Keratinocyte (primary cell): ENCODE measurements around the gene NR5A1.

ENCODE experiments used
- EZH2 ChIP-seq: IDR thresholded peaks from one replicate; pipeline ENCODE4 v1.6.1; 2012; ENCODE audit warnings: inconsistent platforms, mild to moderate bottlenecking, low read length, moderate library complexity
- TF ChIP-seq, protein P1 (sequence below), 3 experiments: IDR thresholded peaks in 1 of 3; conservative IDR thresholded peaks in 1 of 3; optimal IDR thresholded peaks in 1 of 3; 2 replicates in 2 of 3; 3 replicates in 1 of 3; pipeline versions ENCODE3 to v1.5.1; 2011; ENCODE audit warnings: low read length in 3 of 3, mild to moderate bottlenecking in 3 of 3, moderate library complexity in 2 of 3, control low read depth in 1 of 3, inconsistent platforms in 1 of 3; ENCODE audit not compliant: insufficient read depth in 2 of 3; ENCODE audit errors: extremely low read depth in 1 of 3

DNA sequence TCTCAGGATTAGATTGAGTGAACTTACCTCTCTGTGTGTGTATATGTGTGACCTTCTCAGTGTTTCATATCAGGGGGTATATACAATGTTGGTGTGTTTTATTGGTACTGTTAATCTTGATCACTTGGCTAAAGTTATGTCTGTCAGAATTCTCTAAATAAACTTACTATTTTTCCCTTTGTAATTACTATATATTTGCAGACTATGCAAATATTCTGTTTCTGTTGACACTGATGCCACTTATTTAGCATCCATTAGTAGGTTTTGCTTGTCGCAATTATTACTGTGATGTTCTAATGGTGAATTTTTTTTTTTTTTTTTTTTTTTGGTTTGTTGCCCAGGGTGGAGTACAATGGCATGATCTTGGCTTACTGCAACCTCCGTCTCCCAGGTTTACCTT lies 42.9 kb upstream of the NR5A1 start:
- TF ChIP-seq, protein P1, sequence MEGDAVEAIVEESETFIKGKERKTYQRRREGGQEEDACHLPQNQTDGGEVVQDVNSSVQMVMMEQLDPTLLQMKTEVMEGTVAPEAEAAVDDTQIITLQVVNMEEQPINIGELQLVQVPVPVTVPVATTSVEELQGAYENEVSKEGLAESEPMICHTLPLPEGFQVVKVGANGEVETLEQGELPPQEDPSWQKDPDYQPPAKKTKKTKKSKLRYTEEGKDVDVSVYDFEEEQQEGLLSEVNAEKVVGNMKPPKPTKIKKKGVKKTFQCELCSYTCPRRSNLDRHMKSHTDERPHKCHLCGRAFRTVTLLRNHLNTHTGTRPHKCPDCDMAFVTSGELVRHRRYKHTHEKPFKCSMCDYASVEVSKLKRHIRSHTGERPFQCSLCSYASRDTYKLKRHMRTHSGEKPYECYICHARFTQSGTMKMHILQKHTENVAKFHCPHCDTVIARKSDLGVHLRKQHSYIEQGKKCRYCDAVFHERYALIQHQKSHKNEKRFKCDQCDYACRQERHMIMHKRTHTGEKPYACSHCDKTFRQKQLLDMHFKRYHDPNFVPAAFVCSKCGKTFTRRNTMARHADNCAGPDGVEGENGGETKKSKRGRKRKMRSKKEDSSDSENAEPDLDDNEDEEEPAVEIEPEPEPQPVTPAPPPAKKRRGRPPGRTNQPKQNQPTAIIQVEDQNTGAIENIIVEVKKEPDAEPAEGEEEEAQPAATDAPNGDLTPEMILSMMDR (optimal IDR thresholded peaks at IDR 0.05 in 1 of 3, IDR thresholded peaks at IDR 0.05 in 1 of 3, conservative IDR thresholded peaks at IDR 0.05 in 1 of 3; ENCODE audit: extremely low read depth in 1 of 3, insufficient read depth in 2 of 3, low read length in 3 of 3), result no peak
- no peak for TF ChIP-seq EZH2
